Trophoblast cell (in vitro differentiated cells and primary cell): Measurements from ENCODE around the gene TMEM130.
A peak's percentile ranks its signal among the peaks of the same experiment; 100 is the strongest.

Source experiments
- DNase-seq, 2 donors: peaks; one replicate each; pipeline ENCODE4 v3.0.0-alpha.2; 2016
- H2AFZ ChIP-seq: 2 replicates; pipeline ENCODE4 v1.6.1; 2013; ENCODE audit warnings: low read length, moderate library complexity, mild to moderate bottlenecking; ENCODE audit not compliant: insufficient read depth, poor library complexity
- H2AK5ac ChIP-seq: 2 replicates; pipeline ENCODE4 v1.6.1; 2013; ENCODE audit warnings: mild to moderate bottlenecking, low read length
- H2BK120ac ChIP-seq: 2 replicates; pipeline ENCODE4 v1.6.1; 2013; ENCODE audit warnings: low read length, mild to moderate bottlenecking, moderate library complexity; ENCODE audit not compliant: insufficient read depth, poor library complexity
- H2BK12ac ChIP-seq: 2 replicates; pipeline ENCODE4 v1.6.1; 2013; ENCODE audit warnings: mild to moderate bottlenecking, low read length, moderate library complexity
- H2BK5ac ChIP-seq: 2 replicates; pipeline ENCODE4 v1.6.1; 2013; ENCODE audit warnings: low read length, low read depth, moderate library complexity, mild to moderate bottlenecking; ENCODE audit not compliant: poor library complexity
- H3K14ac ChIP-seq: 2 replicates; pipeline ENCODE4 v1.6.1; 2013; ENCODE audit warnings: mild to moderate bottlenecking, low read length
- H3K18ac ChIP-seq: 2 replicates; pipeline ENCODE4 v1.6.1; 2013; ENCODE audit warnings: mild to moderate bottlenecking, low read length
- H3K23ac ChIP-seq: 2 replicates; pipeline ENCODE4 v1.6.1; 2013; ENCODE audit warnings: low read length
- H3K27ac ChIP-seq: 2 replicates; pipeline ENCODE4 v1.5.1; 2013; ENCODE audit warnings: low read depth, mild to moderate bottlenecking, inconsistent platforms, low read length, moderate library complexity
- H3K27me3 ChIP-seq: 2 replicates; pipeline ENCODE4 v1.6.1; 2013; ENCODE audit warnings: inconsistent platforms, mild to moderate bottlenecking, low read length, moderate library complexity; ENCODE audit not compliant: insufficient read depth
- H3K36me3 ChIP-seq, 2 experiments: 1 replicate in 1 of 2; 2 replicates in 1 of 2; pipeline ENCODE4 v1.6.1; 2013; ENCODE audit warnings: low read length in 2 of 2, mild to moderate bottlenecking in 2 of 2, moderate library complexity in 1 of 2; ENCODE audit not compliant: insufficient read depth in 2 of 2, control insufficient read depth in 1 of 2
- H3K4ac ChIP-seq: 2 replicates; pipeline ENCODE4 v1.6.1; 2013; ENCODE audit warnings: low read depth, mild to moderate bottlenecking, low read length, moderate library complexity
- H3K4me1 ChIP-seq, 2 experiments: 1 replicate in 1 of 2; 2 replicates in 1 of 2; pipeline ENCODE4 v1.6.1; 2013; ENCODE audit warnings: low read length in 2 of 2, mild to moderate bottlenecking in 2 of 2, moderate library complexity in 1 of 2; ENCODE audit not compliant: insufficient read depth in 2 of 2, control insufficient read depth in 1 of 2
- H3K4me2 ChIP-seq: 2 replicates; pipeline ENCODE4 v1.6.1; 2013; ENCODE audit warnings: inconsistent platforms, mild to moderate bottlenecking, low read length, moderate library complexity
- H3K4me3 ChIP-seq: 2 replicates; pipeline ENCODE4 v1.5.1; 2013; ENCODE audit warnings: mild to moderate bottlenecking, low read depth, low read length, inconsistent platforms
- H3K79me1 ChIP-seq: one replicate; pipeline ENCODE4 v1.6.1; 2013; ENCODE audit warnings: low read length
- H3K79me2 ChIP-seq: 2 replicates; pipeline ENCODE4 v1.6.1; 2013; ENCODE audit warnings: low read length, mild to moderate bottlenecking; ENCODE audit not compliant: control insufficient read depth, insufficient read depth, poor library complexity
- H3K9ac ChIP-seq: 2 replicates; pipeline ENCODE4 v1.6.1; 2013; ENCODE audit warnings: mild to moderate bottlenecking, low read length
- H3K9me3 ChIP-seq: 2 replicates; pipeline ENCODE4 v1.6.1; 2013; ENCODE audit warnings: low read depth, mild to moderate bottlenecking, control low read depth, inconsistent platforms, low read length; ENCODE audit not compliant: insufficient read depth
- H4K12ac ChIP-seq: 2 replicates; pipeline ENCODE4 v1.6.1; 2013; ENCODE audit warnings: low read depth, mild to moderate bottlenecking, low read length, moderate library complexity
- H4K8ac ChIP-seq: 2 replicates; pipeline ENCODE4 v1.6.1; 2013; ENCODE audit warnings: low read depth, mild to moderate bottlenecking, low read length, moderate library complexity
- H4K91ac ChIP-seq: one replicate; pipeline ENCODE4 v1.6.1; 2013; ENCODE audit warnings: low read depth, mild to moderate bottlenecking, low read length, moderate library complexity
- WGBS: extraction: QIAGEN DNeasy Blood & Tissue Kit; methylation state at CpG from one replicate; pipeline ENCODE4 v1.1.7; 2013; ENCODE audit warnings: missing lambda C conversion rate; ENCODE audit not compliant: insufficient read length, insufficient coverage; ENCODE audit errors: extremely low coverage; 5-methylcytosine and 5-hydroxymethylcytosine counted together

TMEM130 gene

GRCh38 chr7:98881561-98882315 is 11.9 kb upstream of the TMEM130 start:
- no peak overlapping the region for H2AK5ac ChIP-seq
- no peaks in the 10 kb centered on the region for H3K27me3 ChIP-seq
- no peak overlapping the region for H2AFZ ChIP-seq
- peaks cover 15% of the 10 kb centered on the region for H3K79me2 ChIP-seq
- H3K27ac ChIP-seq: no peak overlapping the region
- peaks cover 4 to 5% of the 10 kb centered on the region in 2 experiments for H3K4me1 ChIP-seq
- DNase-seq: no peak
- no peak overlapping the region for H4K8ac ChIP-seq
- no CpG with 5 or more reads among the region's 9 CpGs for WGBS
- peaks cover 29 to 31% of the 10 kb centered on the region in 2 experiments for H3K36me3 ChIP-seq
- H3K4me2 ChIP-seq: no peak overlapping the region
- H3K9me3 ChIP-seq: no peaks in the 10 kb centered on the region
- no peak overlapping the region for H3K23ac ChIP-seq
- H4K91ac ChIP-seq: no peak overlapping the region
- H3K4ac ChIP-seq: no peak overlapping the region
- no peak overlapping the region for H3K18ac ChIP-seq
- H3K9ac ChIP-seq: no peak overlapping the region
- H2BK120ac ChIP-seq: no peak overlapping the region
- H3K79me1 ChIP-seq: peaks cover 14% of the 10 kb centered on the region
- H2BK5ac ChIP-seq: no peak overlapping the region
- H3K14ac ChIP-seq: no peak overlapping the region
- H2BK12ac ChIP-seq: no peak overlapping the region
- H4K12ac ChIP-seq: no peak overlapping the region
- H3K4me3 ChIP-seq: no peak overlapping the region

GRCh38 chr7:98880485-98880884 is 10.7 kb upstream of the TMEM130 start:
- no peak overlapping the region for H4K12ac ChIP-seq
- H3K4ac ChIP-seq: peak overlapping the region; percentile 81
- no peaks in the 10 kb centered on the region for H3K27me3 ChIP-seq
- no peak overlapping the region for H2BK5ac ChIP-seq
- H3K4me2 ChIP-seq: no peak overlapping the region
- H4K91ac ChIP-seq: no peak overlapping the region
- no peak overlapping the region for H3K9ac ChIP-seq
- no CpG with 5 or more reads among the region's 8 CpGs for WGBS
- peaks cover 14% of the 10 kb centered on the region for H3K79me1 ChIP-seq
- peaks cover 4 to 6% of the 10 kb centered on the region in 2 experiments for H3K4me1 ChIP-seq
- no peaks in the 10 kb centered on the region for H3K9me3 ChIP-seq
- no peak overlapping the region for H3K23ac ChIP-seq
- no peak for DNase-seq
- H2AFZ ChIP-seq: no peak overlapping the region
- no peak overlapping the region for H4K8ac ChIP-seq
- H2BK12ac ChIP-seq: no peak overlapping the region
- H3K18ac ChIP-seq: no peak overlapping the region
- H3K27ac ChIP-seq: no peak overlapping the region
- H3K14ac ChIP-seq: no peak overlapping the region
- no peak overlapping the region for H2BK120ac ChIP-seq
- peaks cover 25 to 27% of the 10 kb centered on the region in 2 experiments for H3K36me3 ChIP-seq
- peaks cover 15% of the 10 kb centered on the region for H3K79me2 ChIP-seq
- H2AK5ac ChIP-seq: no peak overlapping the region
- no peak overlapping the region for H3K4me3 ChIP-seq

GRCh38 chr7:98879979-98880315 is 10.1 kb upstream of the TMEM130 start:
- Histone ChIP-seq H3K79me2 (peaks cover 15% of the 10 kb centered on the region), H4K91ac (no peak overlapping the region), H3K79me1 (peaks cover 14% of the 10 kb centered on the region), H2AFZ (no peak overlapping the region), H3K23ac (no peak overlapping the region), H3K18ac (no peak overlapping the region), H3K27ac (no peak overlapping the region), H2BK12ac (no peak overlapping the region), H3K27me3 (no peaks in the 10 kb centered on the region), H4K8ac (no peak overlapping the region), H3K4me2 (peak overlapping the region; percentile 97), H3K4ac (peak overlapping the region; percentile 68), H3K14ac (no peak overlapping the region), H3K9me3 (no peaks in the 10 kb centered on the region), H4K12ac (no peak overlapping the region), H3K4me3 (no peak overlapping the region), H3K4me1 (peaks cover 4 to 9% of the 10 kb centered on the region in 2 experiments), H2AK5ac (no peak overlapping the region), H2BK5ac (no peak overlapping the region), H3K9ac (no peak overlapping the region), H3K36me3 (peaks cover 23 to 27% of the 10 kb centered on the region in 2 experiments), H2BK120ac (no peak overlapping the region)
- no CpG with 5 or more reads among the region's 9 CpGs for WGBS
- DNase-seq: no peak

GRCh38 chr7:98879198-98879978 is 9.6 kb upstream of the TMEM130 start:
- no CpG with 5 or more reads among the region's 29 CpGs for WGBS
- Histone ChIP-seq H2BK12ac (no peak overlapping the region), H3K27me3 (no peaks in the 10 kb centered on the region), H2BK5ac (peak overlapping the region; percentile 32), H3K79me1 (peaks cover 14% of the 10 kb centered on the region), H2BK120ac (peak overlapping the region; percentile 44), H3K4ac (peak overlapping the region; percentile 89), H4K8ac (peak overlapping the region; percentile 41), H3K4me3 (peak overlapping the region; percentile 96), H3K9ac (peak overlapping the region; percentile 91), H3K36me3 (peaks cover 20 to 23% of the 10 kb centered on the region in 2 experiments), H3K23ac (no peak overlapping the region), H3K4me2 (peak overlapping the region; percentile 97), H2AFZ (peak overlapping the region; percentile 69), H3K9me3 (no peaks in the 10 kb centered on the region), H4K12ac (no peak overlapping the region), H2AK5ac (peak overlapping the region; percentile 49), H3K18ac (peak overlapping the region; percentile 54), H3K27ac (peak overlapping the region; percentile 30), H3K4me1 (peaks cover 4 to 9% of the 10 kb centered on the region in 2 experiments), H3K79me2 (peaks cover 16% of the 10 kb centered on the region), H3K14ac (peak overlapping the region; percentile 76), H4K91ac (peak overlapping the region; percentile 99)
- DNase-seq: peak; percentile 30 to 63
